Esophagus muscularis mucosa (tissue), 4 donors: ENCODE results near the gene SPTBN1. TPM values are rescaled to one million over a fixed set of nuclear protein-coding genes. Genes with fewer than 3 reads are reported as not detected.

ENCODE experiments used
- DNase-seq: peaks from one replicate; pipeline ENCODE4 v3.0.0-alpha.2; 2017; ENCODE audit errors: extremely low spot score
- H3K27ac ChIP-seq, 4 donors: fragments of 200-600 bp; sonication (generic); replicated peaks in 1 of 4; 1 replicate in 3 of 4; 2 replicates in 1 of 4; pipeline ENCODE4 v1.5.1; 2016 to 2019; ENCODE audit warnings: mild to moderate bottlenecking in 1 of 4
- H3K27me3 ChIP-seq, 4 donors: fragments of 200-600 bp; sonication (generic); one replicate each; pipeline versions ENCODE4 v1.5.1 to v1.6.0; 2016 to 2019
- H3K36me3 ChIP-seq, 4 donors: fragments of 200-600 bp; sonication (generic); one replicate each; pipeline ENCODE4 v1.5.1; 2016 to 2019
- H3K4me1 ChIP-seq, 4 donors: fragments of 200-600 bp; sonication (generic); one replicate each; pipeline ENCODE4 v1.5.1; 2016 to 2019
- H3K4me3 ChIP-seq, 4 donors: fragments of 200-600 bp; sonication (generic); 1 replicate in 2 of 4; 2 replicates in 2 of 4; pipeline ENCODE4 v1.5.1; 2016 to 2019; ENCODE audit warnings: mild to moderate bottlenecking in 4 of 4, moderate library complexity in 1 of 4
- H3K9me3 ChIP-seq, 4 donors: fragments of 200-600 bp; sonication (generic); 1 replicate in 3 of 4; 2 replicates in 1 of 4; pipeline ENCODE4 v1.5.1; 2016 to 2019
- EP300 ChIP-seq: sonication (generic); formaldehyde crosslinking; IDR thresholded peaks from one replicate; pipeline ENCODE4 v1.6.1; 2017; ENCODE audit warnings: antibody characterized with exemption
- POLR2A ChIP-seq: fragments of 450-650 bp; IDR thresholded peaks from one replicate; pipeline ENCODE4 v1.6.1; 2017; ENCODE audit warnings: antibody characterized with exemption, moderate library complexity, mild to moderate bottlenecking, low read depth
- POLR2AphosphoS5 ChIP-seq, 2 donors: sonication (generic); formaldehyde crosslinking; IDR thresholded peaks; one replicate each; pipeline ENCODE4 v1.6.1; 2017; ENCODE audit warnings: antibody characterized with exemption in 2 of 2
- WGBS: methylation state at CpG from one replicate; pipeline ENCODE4 v1.1.5; 2018; 5-methylcytosine and 5-hydroxymethylcytosine counted together
- intact Hi-C: fragments of 100-400 bp; cut with DNase I; formaldehyde crosslinking; loops from one replicate; pipeline ENCODE4 v1.15.1; 2023
- total RNA-seq, 4 donors: library from RNA; depleted of rRNA; stranded (reverse); fragments of >200 nt; gene quantifications; one replicate each; pipeline versions ENCODE4 v1.1.0 to v1.2.1, GENCODE V29; 2016
- TF ChIP-seq, protein P1 (sequence below), 3 experiments: fragments of 200-600 bp in 2 of 3; fragments of 450-650 bp in 1 of 3; sonication (generic) in 2 of 3; IDR thresholded peaks; one replicate each; pipeline ENCODE4 v1.5.1; 2017 to 2019; ENCODE audit warnings: antibody characterized with exemption in 3 of 3, mild to moderate bottlenecking in 2 of 3, moderate library complexity in 1 of 3

The SPTBN1 gene
- total RNA-seq, 4 donors from 2014 or later, result 465 to 600 (median 547) TPM

DNA sequence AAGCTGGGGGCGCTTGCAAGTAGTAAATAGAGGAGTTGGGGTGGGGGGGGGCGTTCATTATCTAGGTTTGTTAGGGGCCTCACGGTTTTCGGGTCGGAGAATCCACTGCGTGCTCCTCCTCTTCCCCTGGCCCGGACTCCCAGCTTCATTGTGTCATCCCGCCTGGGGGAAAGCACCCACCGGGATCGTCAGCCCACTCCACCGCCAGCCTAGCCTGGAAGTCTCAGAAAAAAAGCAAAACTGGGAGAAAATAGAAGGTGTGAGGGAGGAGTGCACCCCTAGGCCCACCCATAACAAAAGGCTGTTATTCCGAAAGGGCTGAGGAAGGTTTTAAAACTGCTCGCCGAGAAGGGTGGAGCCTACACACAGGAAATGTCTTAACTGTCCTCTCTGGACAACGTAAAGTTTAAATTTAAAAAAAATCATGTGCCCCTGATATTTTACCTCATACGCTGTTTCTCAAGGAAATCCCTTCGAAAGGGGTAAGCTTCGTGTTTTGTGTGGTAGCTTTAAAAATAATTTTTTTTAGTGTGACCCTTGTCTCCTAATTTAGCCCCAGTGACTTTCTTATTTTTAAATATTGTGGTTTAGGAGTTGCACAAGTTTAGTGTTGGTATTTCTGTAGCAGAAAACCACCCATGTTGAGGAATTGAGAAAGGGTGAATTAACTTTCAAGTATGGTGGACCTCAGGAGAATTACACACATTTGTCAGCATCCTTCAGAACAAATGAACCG, 104.2 kb downstream of the SPTBN1 start:
- Histone ChIP-seq H3K36me3 (no peaks in the 10 kb centered on the region), H3K4me3 (peak overlapping the region; percentile 54 to 62 (median 57)), H3K27me3 (no peaks in the 10 kb centered on the region), H3K27ac (peak overlapping the region; percentile 83 to 92 (median 85)), H3K9me3 (no peaks in the 10 kb centered on the region), H3K4me1 (peaks cover 72 to 91% (median 86%) of the 10 kb centered on the region in 4 donors)
- intact Hi-C loops, result loop anchor here (5.0 kb wide), 2 partner anchors 42 to 353 kb away; no protein-coding TSS in a partner anchor
- DNase-seq, result no peak
- TF ChIP-seq, protein P1, sequence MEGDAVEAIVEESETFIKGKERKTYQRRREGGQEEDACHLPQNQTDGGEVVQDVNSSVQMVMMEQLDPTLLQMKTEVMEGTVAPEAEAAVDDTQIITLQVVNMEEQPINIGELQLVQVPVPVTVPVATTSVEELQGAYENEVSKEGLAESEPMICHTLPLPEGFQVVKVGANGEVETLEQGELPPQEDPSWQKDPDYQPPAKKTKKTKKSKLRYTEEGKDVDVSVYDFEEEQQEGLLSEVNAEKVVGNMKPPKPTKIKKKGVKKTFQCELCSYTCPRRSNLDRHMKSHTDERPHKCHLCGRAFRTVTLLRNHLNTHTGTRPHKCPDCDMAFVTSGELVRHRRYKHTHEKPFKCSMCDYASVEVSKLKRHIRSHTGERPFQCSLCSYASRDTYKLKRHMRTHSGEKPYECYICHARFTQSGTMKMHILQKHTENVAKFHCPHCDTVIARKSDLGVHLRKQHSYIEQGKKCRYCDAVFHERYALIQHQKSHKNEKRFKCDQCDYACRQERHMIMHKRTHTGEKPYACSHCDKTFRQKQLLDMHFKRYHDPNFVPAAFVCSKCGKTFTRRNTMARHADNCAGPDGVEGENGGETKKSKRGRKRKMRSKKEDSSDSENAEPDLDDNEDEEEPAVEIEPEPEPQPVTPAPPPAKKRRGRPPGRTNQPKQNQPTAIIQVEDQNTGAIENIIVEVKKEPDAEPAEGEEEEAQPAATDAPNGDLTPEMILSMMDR (IDR thresholded peaks at IDR 0.05), result peak in 1 of 3 experiments; percentile 8
- TF ChIP-seq POLR2A, result no peak
- 6% methylated on average over 19 of the region's 19 CpGs for WGBS

DNA sequence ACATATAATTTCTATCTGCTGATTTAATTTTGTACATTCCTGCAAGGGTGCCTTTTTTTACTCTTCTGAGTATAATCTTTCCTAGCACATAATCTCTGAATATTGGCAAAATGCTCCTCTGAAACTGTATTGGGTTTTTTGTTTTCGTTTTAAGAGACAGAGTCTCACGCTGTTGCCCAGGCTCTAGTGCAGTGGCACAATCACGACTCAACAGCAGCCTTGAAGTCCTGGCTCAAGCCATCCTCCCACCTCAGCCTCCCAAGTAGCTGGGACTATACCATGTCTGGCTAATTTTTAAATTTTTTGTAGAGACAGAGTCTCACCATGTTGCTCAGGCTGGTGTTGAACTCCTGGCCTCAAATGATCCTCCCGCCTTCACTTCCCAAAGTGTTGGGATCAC, 104.9 kb downstream of the SPTBN1 start:
- Histone ChIP-seq H3K27ac (peak overlapping the region; percentile 83 to 92 (median 85)), H3K4me3 (peak overlapping the region in 2 of 4 donors; percentile 54 to 62), H3K4me1 (peaks cover 69 to 89% (median 83%) of the 10 kb centered on the region in 4 donors), H3K9me3 (no peaks in the 10 kb centered on the region), H3K27me3 (no peaks in the 10 kb centered on the region), H3K36me3 (no peaks in the 10 kb centered on the region)
- intact Hi-C loops, result loop anchor here (5.0 kb wide), 2 partner anchors 41 to 354 kb away; no protein-coding TSS in a partner anchor
- TF ChIP-seq EP300 (no peak), POLR2A (no peak), POLR2AphosphoS5 (IDR thresholded peaks at IDR 0.05) (no peak)
- TF ChIP-seq, protein P1 (IDR thresholded peaks at IDR 0.05), result no peak
- WGBS, result 79% methylated on average over 3 of the region's 4 CpGs
- DNase-seq, result no peak

DNA sequence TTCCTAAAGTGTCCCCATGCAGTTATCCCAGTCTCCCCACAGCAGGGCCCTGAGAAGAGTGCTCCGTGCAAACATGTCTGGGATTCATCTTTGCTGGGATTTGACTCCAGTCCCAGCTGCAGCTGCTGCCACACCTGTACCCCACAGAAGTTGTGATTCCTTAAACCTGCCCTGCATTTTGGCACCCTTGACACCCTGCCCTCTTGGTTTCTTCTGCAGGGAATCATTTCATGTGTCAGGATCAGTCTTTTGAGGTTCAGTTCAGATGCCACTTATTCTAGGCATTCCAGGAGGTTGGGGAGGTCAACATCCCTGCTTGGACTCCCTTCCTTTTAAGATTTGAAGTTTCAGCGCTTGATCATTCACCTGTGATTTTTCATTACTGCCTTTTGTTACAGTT, 108.3 kb downstream of the SPTBN1 start:
- Histone ChIP-seq H3K9me3 (no peaks in the 10 kb centered on the region), H3K4me3 (no peak overlapping the region), H3K4me1 (peaks cover 67 to 79% (median 73%) of the 10 kb centered on the region in 4 donors), H3K27ac (no peak overlapping the region), H3K36me3 (no peaks in the 10 kb centered on the region), H3K27me3 (no peaks in the 10 kb centered on the region)
- TF ChIP-seq EP300, result no peak
- no peak for TF ChIP-seq POLR2AphosphoS5 (IDR thresholded peaks at IDR 0.05)
- DNase-seq, result no peak
- 92% methylated on average over 2 of the region's 2 CpGs for WGBS
- intact Hi-C loops, result loop anchor here (5.0 kb wide), 2 partner anchors 38 to 357 kb away; no protein-coding TSS in a partner anchor

DNA sequence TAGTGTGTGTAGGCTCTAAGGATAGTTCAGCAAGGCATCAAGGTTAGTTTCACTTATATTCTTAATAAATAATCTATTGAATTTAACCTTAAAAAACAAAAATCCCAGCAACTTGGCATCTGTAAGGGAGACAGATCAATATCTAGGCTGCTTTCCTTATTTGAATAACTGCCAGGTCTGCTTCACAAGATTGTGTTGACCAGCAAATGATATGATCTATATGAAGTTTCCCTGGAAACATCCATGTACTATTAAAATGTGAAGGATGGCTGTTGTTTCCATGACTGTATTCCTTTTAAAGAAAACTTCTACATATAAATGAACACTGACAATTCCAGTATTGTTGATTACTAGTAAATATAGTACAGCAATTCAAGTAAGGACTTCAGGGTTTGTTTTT, 109.4 kb downstream of the SPTBN1 start:
- no peak for TF ChIP-seq POLR2A
- TF ChIP-seq, protein P1 (IDR thresholded peaks at IDR 0.05), result no peak
- no peak for TF ChIP-seq EP300
- TF ChIP-seq POLR2AphosphoS5 (IDR thresholded peaks at IDR 0.05), result no peak
- H3K9me3 ChIP-seq, result no peaks in the 10 kb centered on the region
- H3K36me3 ChIP-seq, result no peaks in the 10 kb centered on the region
- intact Hi-C loops, result no loop called here
- H3K4me3 ChIP-seq, result no peak overlapping the region
- peaks cover 67 to 82% (median 74%) of the 10 kb centered on the region in 4 donors for H3K4me1 ChIP-seq
- no peak overlapping the region for H3K27ac ChIP-seq
- H3K27me3 ChIP-seq, result no peaks in the 10 kb centered on the region
- no peak for DNase-seq

GRCh38 chr2:54566896-54567295, 110.8 kb downstream of the SPTBN1 start:
- no peak for DNase-seq
- Histone ChIP-seq H3K27me3 (no peaks in the 10 kb centered on the region), H3K36me3 (no peaks in the 10 kb centered on the region), H3K4me1 (peaks cover 69 to 85% (median 76%) of the 10 kb centered on the region in 4 donors), H3K4me3 (no peak overlapping the region), H3K27ac (no peak overlapping the region), H3K9me3 (no peaks in the 10 kb centered on the region)
- TF ChIP-seq POLR2AphosphoS5 (IDR thresholded peaks at IDR 0.05), result no peak
- TF ChIP-seq, protein P1 (IDR thresholded peaks at IDR 0.05), result no peak
- no peak for TF ChIP-seq EP300
- intact Hi-C loops, result no loop called here
- WGBS, result 92% methylated on average over 1 of the region's 1 CpG
